HG03064 (cell line): ENCODE results near the gene STK17A.
A peak's percentile ranks its signal among the peaks of the same experiment; 100 is the strongest.

Source experiments
- ATAC-seq: cut with Tn5 transposase; IDR thresholded peaks from one replicate; pipeline ENCODE4 v1.9.1; 2021; ENCODE audit warnings: low read depth; ENCODE audit not compliant: unreplicated experiment

Gene STK17A

GRCh38 chr7:43582503-43583423, at the start of gene STK17A:
Gene STK17A (plus strand): TSS chr7:43583108. CDS start chr7:43583244, 136 bp downstream.
- ATAC-seq: peak; percentile 69

DNA sequence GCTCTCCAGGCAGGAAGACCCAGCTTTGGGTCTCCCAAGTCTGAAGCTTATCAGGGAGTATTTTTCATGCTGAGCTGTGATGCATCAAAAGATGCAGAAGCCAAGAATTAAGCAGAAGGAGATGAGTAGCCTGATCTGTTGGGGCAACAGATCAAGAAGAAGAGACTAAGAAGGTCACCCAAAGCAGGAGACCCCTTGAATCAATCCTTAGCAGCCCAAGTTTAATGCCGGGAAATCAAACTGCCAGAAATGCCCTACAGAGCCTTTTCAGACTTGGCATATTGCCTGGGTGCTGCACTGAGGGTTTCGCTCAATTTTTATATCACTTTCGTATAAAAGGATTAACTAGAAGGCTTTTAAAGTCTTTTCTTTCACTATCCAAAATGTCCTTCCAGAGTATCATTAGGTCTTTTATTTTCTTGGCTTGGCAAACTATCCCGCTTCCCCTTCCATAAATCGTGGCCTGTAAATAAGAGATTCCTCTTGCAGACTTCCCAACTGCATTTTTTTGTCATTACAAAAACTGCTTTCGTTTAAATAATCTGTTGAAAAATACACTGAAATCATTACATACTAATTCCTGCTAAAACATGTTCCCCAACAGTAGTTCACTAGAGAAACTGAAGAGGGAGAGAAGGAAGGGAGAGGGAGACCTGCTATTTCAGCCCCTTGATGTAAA, 49.0 kb upstream of the STK17A start:
- ATAC-seq: no peak

DNA sequence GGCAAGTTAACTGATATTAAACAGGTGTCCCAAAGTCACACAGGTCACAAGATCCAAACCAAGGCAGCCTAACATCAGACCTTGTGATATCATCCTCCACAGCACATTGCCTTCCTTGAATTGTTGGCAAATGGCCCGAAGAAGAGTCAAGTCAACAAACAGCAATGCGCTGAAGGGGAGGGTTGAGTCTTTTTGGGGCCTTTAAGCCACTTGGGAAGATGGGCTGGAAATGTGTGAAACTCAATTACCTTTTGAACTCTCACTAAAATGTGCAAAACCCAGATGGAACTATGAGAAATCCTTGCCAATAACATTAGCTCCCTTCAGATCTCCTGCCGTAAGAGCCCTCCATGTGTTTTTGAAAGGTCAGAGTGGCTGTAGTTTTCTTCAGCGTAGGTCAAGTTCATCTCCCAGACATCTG, 47.9 kb upstream of the STK17A start:
- no peak for ATAC-seq

GRCh38 chr7:43535810-43536585, 46.9 kb upstream of the STK17A start:
- ATAC-seq: no peak

- ATAC-seq: no peak
Observed at GRCh38 chr7:43536773-43537172, 46.1 kb upstream of the STK17A start.

- ATAC-seq: no peak
Observed at GRCh38 chr7:43537765-43538403, 45.0 kb upstream of the STK17A start.

- ATAC-seq: no peak
Observed at GRCh38 chr7:43538404-43538771, 44.5 kb upstream of the STK17A start.

DNA sequence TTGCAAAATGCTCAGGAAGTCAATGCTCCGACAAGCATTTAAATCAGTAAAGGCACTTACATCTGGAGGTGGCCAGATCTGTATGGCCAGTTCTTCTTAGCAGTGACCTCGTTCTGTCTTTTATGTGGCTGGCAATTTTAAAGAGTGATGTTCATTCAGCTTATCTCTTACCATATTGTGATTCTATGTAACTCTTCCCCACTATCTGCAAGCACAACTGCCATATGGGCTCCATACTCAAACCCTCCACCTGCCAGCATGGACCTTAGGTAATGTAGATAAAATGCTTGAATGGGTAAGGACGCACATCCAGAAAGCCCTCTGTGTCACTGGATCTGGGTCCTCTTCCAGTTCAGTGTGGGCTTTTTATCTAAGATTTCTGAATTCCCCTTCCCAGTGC, 42.4 kb upstream of the STK17A start:
- no peak for ATAC-seq

- ATAC-seq: no peak
Observed at GRCh38 chr7:43542716-43543115, 40.2 kb upstream of the STK17A start.

- ATAC-seq: no peak
Observed at GRCh38 chr7:43546231-43546630, 36.7 kb upstream of the STK17A start.

GRCh38 chr7:43550427-43550826, 32.5 kb upstream of the STK17A start:
- ATAC-seq: no peak

DNA sequence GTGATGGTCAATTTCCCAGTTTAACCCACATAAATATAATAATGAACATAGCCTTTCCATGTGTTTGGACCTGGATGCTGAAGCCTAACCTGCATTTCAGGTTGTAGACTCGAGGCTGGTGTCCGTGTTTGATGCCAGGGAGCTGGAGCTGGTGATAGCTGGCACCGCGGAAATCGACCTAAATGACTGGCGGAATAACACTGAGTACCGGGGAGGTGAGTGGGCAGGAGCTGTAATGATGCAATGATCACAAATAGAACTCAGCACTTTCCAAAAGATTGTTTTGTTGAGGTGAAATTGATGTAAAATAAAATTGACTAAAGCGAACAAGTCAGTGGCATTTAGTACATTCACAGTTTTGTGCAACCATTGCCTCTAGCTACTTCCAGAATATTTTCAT, 30.8 kb upstream of the STK17A start:
- ATAC-seq: no peak

DNA sequence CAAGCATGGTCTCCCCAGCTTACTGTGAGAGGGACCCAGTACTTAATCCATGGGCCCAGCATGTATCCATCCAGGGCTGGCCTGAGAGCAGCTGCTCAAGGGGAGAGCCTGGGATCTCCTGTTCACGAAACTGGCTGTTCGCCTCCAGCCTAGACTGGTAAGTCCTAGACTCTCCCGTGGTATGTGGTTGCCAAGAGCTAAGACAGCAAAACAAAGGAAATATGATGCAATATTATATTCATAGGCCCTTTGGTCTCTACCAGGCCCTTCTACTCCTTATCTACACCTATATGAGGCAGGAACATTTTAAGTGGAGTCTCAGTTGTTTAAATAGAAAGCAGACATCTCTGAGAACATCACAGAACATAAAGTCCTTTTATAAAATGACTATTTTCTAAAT, 28.9 kb upstream of the STK17A start:
- no peak for ATAC-seq

GRCh38 chr7:43554423-43554822, 28.5 kb upstream of the STK17A start:
- ATAC-seq: no peak

DNA sequence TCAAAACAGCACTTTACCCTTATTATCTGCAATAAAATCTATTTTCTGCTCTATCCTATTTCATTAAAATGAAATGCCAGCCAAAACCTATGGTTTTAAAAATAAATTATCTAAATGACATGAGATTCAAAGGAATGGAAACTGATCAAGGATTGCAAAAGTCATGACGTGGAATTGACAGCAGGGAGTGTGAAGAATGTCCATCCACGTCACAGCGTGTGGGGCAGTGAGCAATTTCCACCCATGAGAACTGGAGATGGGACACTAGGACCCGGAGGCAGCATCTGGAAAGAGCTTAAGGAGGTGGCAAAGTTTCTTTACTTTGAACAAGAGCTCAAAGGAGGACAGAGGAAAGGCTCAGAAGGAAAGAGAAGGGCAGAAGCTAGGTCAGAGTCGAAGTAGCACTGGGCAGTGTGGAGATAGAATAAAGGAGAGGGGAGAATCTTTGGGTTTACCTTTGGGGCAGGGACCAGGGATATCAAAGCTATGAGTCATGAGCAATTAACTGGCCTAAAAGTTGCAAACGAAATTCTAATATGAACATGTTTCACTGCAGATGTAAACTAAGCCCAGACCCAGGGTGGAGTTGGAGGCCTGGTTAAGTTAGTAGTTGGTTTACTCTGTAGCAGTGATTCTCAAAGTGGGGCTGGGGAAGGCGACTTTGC, 24.9 kb upstream of the STK17A start:
- ATAC-seq: no peak

DNA sequence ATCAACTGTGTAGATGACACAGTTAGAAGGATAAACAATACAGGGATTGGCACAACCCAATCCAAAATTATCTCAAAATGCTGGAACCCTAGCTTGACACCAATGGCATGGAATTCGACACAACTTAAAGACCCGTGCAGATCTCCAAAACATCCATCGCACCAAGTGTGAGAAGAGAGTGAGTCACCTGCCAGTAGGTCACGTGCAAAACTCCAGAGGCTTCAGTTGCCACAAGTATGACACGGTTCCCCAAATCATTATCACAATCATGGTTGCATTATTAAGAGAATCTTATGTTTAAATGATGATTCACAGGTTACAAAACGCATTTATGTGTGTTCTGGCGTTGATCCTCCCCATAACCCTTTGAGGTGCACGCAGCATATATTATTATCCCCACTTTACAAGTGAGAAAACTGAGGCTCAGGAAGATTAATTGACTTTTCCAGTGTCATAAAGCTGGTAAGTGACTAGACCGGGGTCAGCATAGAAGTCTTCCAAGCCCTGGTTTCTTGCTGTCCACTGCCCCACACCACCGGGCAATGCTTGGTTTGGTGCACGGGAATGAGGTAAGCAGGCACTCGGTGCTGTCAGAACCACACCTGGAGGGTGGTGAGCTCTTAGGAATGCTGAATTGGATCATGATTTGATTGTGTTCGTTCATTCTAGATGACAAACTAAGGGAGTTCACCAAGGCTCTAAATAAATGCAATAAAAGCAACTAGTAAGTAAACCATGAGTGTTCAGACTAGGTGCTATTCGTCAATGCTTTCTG, 23.6 kb upstream of the STK17A start:
- no peak for ATAC-seq

GRCh38 chr7:43559946-43560335, 23.0 kb upstream of the STK17A start:
- no peak for ATAC-seq

DNA sequence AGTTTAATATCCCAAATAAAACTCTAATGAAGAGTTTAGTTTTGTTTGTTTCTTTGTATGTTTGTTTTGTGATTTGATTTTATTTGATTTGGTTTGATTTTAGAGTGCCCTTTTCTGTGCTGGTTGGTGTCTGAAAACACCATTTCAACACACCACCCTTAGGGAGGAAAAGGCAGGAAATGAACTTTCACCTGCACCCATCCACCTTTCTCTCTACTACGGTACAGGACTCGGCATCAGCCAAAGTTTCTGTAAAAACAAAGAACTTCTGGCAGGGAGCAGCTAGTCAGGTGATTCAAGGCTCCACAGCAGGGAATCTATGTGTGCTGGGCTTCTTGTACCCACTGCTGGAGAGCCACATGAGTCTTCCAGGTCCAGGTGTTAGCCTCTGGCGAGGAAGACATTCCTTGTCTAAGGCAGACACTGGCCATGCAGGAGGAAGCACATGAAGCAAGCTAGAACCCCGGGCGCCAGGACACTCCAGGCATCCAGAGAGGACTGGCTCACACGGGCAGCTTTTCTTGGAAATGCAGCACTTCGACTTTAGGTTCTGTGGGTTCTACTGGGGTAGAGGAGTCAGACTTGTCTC, 22.1 kb upstream of the STK17A start:
- ATAC-seq: no peak

DNA sequence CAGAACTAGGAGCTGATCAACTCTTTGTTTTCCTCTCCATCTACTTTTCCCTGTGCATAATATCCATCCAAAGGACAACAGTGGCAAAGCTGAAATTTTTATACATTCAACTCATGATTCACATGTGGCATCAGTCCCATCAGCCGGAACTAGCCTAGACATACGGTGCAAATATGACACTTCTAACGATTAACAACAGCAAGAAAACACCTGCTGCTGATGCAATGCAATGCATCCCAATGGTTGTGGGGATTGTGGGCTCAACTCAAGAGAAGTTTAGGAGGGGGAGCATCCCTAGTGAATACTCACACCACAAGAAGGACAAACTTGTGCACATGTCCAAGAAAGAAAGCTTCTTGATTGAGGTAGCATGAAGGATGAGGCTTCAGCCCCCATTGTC, 20.5 kb upstream of the STK17A start:
- no peak for ATAC-seq
